ENCODE results near the gene ZFAND5.

Gene ZFAND5

DNA sequence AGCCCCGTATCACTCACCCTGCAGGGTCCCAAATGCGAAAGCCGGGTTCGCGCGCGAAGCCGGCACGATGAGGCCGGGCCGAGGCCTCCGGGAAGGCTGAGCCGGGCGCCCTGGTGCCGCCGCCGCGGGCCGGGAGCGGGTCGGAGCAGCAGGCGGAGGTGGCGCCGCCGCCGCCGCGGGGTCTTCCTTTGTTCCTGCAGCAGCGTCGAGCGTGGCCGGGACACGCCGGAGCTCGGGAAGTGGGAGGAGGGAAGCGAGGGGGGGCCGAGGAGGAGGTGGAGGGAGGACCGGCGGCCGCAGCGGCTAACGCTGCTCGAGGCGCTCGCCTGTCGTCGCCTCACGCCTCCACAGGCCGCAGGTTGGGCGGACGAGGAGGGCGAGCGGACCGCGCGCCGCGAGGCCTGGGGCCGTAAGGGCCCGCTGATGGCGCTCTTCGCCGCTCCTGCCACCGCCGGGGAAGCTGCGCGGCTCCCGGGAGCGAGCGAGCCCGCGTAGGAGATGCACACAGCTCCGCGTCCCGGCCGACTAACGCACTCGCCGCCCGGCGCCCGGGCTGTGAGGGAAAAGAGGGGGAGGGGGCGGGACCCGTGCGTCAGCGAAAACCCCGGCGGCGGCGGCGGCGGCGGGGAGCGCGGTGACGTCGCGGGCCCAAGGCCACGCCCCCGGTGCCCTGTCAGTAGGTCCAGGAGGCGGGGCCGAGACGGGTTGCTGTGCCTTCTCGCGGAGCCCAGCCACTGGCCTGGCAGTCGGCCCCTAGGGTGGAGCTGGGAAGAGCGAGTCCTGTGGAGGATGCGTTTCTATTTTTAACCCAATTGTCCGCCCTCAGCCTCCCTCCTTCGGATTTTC is at the start of gene ZFAND5:
Gene ZFAND5, minus strand, starts transcription at position 530 of the 846 bp plus-strand sequence. CDS start 4,430 bp downstream, outside the sequence.
- DNase-seq (ENCODE audit: low spot score): peak; percentile 99
- peak; percentile 13 for FAIRE-seq

- no peak for FAIRE-seq
- no peak for DNase-seq (ENCODE audit: low spot score)
Measured at GRCh38 chr9:72412483-72413040, 47.6 kb upstream of the ZFAND5 start.

DNA sequence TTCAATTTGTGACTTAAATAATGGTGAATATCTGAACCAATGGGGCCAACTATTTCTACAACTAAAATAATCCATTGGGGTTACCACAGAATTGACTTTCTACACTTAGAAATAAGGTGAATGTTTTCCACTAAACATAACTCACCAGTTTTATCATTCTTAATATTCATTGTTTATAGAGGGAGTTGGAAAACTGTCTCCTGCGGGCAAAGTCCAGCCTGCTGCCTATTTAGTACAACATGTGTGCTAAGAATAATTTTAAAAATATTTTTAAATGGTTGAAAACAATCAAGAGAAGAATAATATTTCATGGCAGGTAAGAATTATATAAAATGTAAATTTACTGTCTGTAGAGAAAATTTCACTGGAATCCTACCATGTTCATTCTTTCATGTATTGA is 45.2 kb upstream of the ZFAND5 start:
- FAIRE-seq (no peak), DNase-seq (ENCODE audit: low spot score) (no peak)

GRCh38 chr9:72407114-72407513 is 42.1 kb upstream of the ZFAND5 start:
- no peak for FAIRE-seq
- DNase-seq (ENCODE audit: low spot score): no peak

DNA sequence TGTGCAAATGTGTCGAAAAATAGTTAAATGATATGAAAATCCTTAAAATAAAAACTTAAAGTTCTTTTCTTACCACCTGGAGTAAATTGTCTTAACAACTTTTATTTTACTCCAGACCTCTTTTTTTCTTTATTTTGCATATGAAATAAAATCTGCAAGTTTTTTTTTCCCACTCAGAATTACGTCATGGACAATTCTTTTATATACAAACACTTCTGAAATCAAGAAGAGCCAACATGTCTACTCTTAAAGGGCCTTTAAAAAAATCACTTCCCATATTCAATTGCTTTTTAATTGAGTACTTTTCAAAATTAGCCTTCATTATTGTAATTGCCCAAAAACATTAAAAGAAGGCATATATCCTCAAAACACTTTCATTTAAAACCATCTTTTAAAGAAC is 37.7 kb upstream of the ZFAND5 start:
- no peak for FAIRE-seq
- DNase-seq (ENCODE audit: low spot score): no peak

DNA sequence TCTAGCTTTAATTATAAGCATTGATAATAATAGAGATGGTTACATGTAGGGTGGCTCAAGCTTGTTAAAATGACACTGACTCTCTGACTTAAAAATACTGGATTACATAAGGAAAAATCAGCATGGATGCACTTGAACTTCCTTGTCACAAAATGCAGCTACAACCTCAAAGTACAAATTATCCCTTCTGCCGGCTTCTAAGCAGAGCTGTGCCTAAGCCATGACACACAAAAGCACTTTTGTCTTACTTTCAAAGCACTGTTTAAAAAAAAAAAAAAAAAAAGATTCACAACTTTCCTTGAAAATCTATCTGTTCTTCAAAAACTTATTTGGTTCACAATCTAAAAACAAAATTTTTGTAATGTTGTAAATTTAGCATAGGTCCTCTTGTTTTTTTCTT is 36.4 kb upstream of the ZFAND5 start:
- FAIRE-seq: no peak

DNA sequence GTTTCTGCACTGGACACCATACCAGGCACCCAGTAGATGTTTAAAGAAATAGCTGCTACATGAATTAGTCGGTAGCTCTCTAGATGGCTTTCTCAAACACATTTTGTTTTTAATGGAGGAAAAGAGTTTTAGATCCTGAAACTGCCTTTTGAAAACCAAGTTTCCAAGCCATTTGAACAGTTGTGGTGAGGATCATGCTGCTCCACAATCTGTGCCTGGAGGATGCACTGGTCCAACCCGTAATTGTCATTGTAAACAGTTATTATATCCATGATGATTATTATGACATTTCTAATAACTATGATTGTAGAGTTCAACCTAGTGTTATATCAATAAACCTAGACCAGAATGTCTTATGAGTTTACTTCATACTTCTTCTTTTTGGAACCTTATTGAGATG is 35.9 kb upstream of the ZFAND5 start:
- DNase-seq (ENCODE audit: low spot score): no peak
- no peak for FAIRE-seq

More for the DNA sequence above, 36.4 kb upstream of the ZFAND5 start:
- DNase-seq (ENCODE audit: low spot score): no peak

GRCh38 chr9:72399391-72399790 is 34.4 kb upstream of the ZFAND5 start:
- DNase-seq (ENCODE audit: low spot score): no peak
- FAIRE-seq: no peak

DNA sequence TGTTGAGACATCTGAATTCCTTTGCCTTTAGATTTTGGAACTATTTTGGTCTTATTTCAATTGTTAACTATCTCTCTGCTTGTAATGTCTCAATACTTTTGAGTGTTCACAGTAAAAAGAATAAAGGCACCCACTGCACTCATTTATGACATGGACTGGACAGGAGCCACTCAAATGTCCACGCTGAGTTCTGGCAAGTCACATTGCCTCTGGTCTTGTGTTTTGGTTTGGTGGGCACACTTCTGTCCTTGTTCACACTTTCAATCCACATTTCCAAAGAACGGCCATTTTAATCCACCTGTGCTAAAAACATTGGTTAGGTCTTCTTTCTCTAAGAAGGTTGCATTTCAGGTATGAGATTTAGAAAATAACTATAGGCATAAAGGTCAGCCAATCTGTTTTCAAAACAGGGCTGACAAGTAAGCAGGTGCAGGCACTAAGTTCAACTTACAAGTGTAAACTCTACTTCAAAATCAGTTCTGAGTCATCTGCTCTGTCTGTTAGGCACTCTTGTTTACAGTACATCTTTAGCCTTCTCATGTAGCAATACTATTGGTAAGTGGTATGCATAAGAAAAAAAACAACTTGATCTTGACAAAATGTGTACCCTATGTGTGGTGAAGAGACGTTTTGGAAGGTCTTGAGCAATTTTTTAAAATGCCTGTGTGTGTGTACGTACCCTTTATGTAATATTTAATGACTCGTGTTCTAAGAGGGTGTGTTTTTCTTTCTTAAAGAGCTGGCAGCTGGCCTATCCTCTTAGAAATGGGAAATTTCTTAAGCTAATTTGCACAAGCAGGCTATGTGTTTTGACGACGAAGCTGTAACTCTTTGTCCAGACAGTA is 31.5 kb upstream of the ZFAND5 start:
- no peak for DNase-seq (ENCODE audit: low spot score)
- FAIRE-seq: no peak

DNA sequence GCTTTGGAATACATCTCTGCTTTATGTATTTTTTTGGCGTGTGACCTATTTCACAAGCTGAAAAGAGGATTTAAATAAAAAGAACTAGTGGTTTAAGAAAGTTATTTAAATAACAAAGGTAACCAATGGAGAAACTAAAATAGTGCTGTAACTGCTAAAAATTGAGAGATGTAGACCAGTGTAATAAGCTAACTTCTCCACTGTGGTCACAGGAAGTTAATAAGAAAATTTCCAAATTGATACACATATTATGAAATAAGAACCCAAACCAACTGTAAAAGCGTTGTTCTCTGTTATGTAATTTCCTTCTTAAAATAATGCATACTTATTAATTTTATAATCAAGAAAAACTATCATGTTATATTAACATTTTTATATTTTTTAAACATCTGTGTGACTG is 29.1 kb upstream of the ZFAND5 start:
- no peak for FAIRE-seq
- DNase-seq (ENCODE audit: low spot score): no peak

DNA sequence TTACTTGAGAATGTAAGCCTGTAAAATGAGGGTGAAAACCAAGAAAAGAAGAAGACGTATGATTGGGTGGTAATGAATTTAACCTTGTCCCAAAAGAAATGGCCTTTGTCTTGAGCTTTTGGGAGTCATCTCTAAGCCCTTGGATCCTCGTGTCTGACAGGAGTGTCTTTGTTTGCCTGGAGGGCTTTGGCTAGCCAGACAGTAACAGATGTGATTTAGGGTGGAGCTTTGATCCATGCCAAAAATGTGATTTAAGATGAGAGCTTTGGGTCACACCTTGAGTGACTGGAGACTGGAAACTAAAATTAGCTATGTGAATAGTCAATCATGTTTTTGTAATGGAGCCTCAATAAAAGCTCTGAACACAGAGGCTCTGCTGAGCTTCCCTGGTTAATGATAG is 25.9 kb upstream of the ZFAND5 start:
- DNase-seq (ENCODE audit: low spot score): no peak
- no peak for FAIRE-seq

- no peak for FAIRE-seq
- DNase-seq (ENCODE audit: low spot score): no peak
Measured at GRCh38 chr9:72386186-72386585, 21.2 kb upstream of the ZFAND5 start.

DNA sequence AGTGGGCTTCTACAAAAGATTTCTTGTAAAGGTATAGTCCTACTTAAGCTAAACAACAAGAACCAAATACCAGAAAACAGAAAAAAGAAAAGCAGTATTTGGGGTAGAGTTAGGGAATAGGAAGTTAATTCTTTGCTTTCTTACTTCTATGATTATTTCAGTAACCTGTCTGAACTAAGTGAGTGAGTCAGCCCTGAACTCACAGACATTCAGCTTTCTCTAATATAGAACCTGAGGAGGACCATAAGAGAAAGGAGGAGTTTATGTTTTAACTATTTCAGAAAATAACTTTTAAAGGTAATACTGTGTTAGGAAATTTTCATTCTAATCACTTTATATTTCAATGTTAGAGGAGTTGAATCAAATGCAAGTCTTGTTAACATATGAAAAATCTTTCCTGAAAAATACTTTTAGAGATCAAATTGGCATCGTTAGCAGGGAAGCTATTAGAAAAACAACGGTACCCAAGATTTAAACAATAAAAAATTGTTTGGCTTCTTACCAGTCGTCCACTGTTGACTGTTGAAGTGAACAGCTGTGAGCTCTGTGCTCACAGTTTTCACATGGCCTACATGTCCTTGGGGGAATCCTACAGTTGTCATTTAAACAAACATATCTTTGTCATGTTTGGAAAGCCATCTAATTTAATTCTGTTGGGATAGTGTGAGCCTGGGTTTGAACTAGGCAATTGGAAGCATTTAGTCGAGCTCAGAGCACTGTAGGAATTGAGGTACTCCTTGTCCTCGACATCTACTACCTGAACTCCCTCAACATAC is 19.9 kb upstream of the ZFAND5 start:
- DNase-seq (ENCODE audit: low spot score) (no peak), FAIRE-seq (no peak)

DNA sequence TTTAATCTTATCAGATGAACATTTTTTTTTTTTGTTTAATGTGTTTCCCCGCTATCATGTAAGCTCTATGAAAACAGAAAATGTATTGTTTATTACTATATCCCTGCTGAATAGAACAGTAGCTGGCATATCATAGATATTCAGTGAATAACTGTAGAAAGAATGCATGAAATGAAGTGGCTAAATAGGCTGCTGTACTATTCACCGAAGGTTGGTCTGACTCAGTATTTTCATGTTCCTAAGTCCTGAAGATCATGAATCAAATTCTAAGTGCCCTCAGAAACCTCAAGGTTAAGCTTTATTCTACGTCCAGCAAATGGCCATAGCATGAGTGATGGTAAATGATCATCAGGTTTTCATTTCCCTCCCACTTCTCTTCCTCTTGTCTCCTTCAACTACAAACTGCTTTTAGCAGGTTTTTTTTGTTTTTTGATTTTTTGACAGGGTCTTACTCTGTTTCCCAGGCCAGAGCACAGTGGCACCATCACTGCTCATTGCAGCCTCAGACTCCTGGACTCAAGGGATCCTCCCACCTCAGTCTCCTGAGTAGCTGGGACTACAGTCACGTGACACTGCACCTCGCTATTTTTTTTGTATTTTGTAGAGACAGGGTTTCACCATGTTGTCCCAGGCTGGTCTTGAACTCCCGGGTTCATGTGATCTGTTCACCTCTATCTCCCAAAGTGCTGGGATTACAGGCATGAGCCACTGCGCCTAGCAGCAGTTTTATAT is 19.1 kb upstream of the ZFAND5 start:
- DNase-seq (ENCODE audit: low spot score) (peak; percentile 46), FAIRE-seq (no peak)

DNA sequence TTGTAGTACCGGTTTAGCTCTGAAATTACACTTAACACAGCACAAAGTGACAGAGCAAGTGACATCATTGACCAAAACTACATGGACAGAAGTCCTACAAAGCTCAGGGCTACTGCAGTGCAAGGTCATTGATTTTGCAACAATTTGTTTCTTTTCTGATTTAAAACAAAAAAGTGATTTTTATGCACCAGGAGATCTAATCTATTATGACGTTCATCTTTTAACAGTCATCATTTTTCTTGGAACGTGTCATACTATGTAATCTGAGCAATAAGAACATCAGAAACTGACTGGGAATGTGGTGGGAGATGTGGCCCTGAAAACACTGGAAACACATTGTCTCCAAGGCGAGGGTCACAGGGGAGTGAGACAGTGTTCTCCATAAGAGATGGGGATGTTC is 17.4 kb upstream of the ZFAND5 start:
- FAIRE-seq (no peak), DNase-seq (ENCODE audit: low spot score) (no peak)

GRCh38 chr9:72377041-72377440 is 12.0 kb upstream of the ZFAND5 start:
- no peak for FAIRE-seq
- no peak for DNase-seq (ENCODE audit: low spot score)

GRCh38 chr9:72371151-72371550 is 6.1 kb upstream of the ZFAND5 start:
- no peak for DNase-seq (ENCODE audit: low spot score)
- no peak for FAIRE-seq

DNA sequence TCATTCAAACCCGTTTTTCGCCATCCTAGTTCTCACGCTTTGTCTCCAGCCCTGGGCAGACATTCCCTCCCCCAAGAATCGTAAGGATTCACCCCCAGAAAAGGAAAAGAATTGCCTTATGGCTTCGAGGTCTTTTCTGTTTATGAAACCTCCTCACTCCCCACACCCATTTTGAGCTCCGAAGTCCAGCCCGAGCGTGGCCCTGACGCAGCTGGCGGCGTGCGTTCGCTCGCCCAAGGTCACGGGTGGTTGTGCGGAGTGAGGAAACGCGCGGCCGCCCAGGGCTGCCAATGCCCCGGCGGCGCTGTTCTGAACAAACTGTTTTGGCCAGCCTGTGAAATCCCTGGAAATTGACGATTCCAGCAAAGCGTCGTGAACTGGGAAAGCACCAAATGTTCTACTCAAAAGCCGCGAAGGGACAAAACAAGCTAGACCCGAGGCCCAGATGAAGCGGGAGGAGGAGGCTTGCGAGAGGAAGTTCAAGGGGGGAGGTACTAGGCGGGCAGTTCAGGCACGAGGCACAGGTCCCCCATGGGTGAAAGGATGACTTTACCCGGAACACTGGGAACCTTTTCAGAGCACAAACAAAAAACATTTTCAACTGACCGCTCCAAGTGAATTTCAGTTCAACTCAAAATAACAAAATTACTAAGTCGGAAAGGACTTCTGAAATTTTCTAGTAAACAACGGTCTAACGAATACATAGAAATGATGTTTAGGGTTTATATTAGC is 683 bp upstream of the ZFAND5 start:
- FAIRE-seq (no peak), DNase-seq (ENCODE audit: low spot score) (peak; percentile 75)

DNA sequence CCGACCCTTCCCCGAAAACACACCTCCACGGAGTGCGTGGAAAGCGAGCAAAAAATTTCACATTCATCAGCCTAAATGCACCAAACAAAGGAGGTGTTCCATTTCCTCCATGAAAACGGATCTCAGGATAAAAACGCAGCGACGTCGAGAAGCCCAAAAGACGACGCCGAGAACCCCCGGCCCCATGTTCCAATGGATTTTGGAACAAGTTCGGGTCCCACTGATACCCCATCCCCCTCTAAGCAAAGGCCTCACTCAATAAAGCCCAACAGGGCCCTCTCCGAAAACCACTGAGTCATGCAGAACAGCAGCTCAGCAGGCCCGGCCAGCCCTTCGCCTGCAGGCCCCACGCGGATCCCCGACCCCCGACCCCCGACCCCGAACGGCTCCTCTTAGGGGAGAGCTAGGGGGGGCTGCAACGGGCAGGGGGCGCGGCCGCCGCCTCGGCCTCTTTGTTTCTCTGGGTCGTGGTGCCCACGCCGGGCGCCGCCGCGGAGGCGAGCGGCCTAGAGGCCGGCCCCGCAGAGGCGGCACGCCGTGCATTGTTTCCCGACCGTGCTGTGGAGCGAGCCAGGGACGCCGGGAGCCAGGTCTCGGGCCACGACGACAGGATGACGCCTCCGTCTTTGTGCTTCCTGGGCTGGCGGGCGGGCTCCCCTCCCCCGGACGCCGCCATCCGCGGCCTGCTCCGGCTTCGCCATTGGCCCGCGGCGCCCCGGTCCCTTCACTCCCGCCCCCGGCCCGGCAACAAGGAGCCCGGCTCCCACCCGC is 915 bp downstream of the ZFAND5 start:
- peak; percentile 68 for DNase-seq (ENCODE audit: low spot score)

More for the DNA sequence above, 915 bp downstream of the ZFAND5 start:
- FAIRE-seq: no peak

Data from urothelium cell line (cell line).